CD4-positive, CD25-positive, alpha-beta regulatory T cell (primary cell): Measurements from ENCODE around the gene STRA8. TPM values are rescaled to one million over a fixed set of nuclear protein-coding genes. Genes with fewer than 3 reads are reported as not detected.

ENCODE experiments used
- ATAC-seq, 2 donors: fragments of 150-1000 bp; cut with Tn5 transposase; one replicate each; pipeline ENCODE4 v1.10.0; 2021; ENCODE audit warnings: low read depth in 2 of 2, moderate number of reproducible peaks in 2 of 2, moderate library complexity in 1 of 2
- DNase-seq, 3 donors: peaks; one replicate each; pipeline versions ENCODE4 v3.0.0 to v3.0.0-alpha.2; 2012 to 2022; ENCODE audit warnings: mixed read lengths in 1 of 3
- H3K27ac ChIP-seq: one replicate; pipeline ENCODE4 v1.7.0; 2013; ENCODE audit warnings: mild to moderate bottlenecking, low read length; ENCODE audit not compliant: insufficient read depth, poor library complexity, severe bottlenecking
- H3K27me3 ChIP-seq: one replicate; pipeline ENCODE4 v1.7.0; 2013; ENCODE audit warnings: low read length; ENCODE audit not compliant: control insufficient read depth, insufficient read depth
- H3K36me3 ChIP-seq: one replicate; pipeline ENCODE4 v1.7.0; 2013; ENCODE audit warnings: mild to moderate bottlenecking, low read length, moderate library complexity; ENCODE audit not compliant: control insufficient read depth, insufficient read depth
- H3K4me1 ChIP-seq: 2 replicates; pipeline ENCODE4 v1.7.0; 2013; ENCODE audit warnings: mild to moderate bottlenecking, low read length; ENCODE audit not compliant: insufficient read depth, control insufficient read depth, poor library complexity, severe bottlenecking
- H3K4me3 ChIP-seq: one replicate; pipeline ENCODE4 v1.7.0; 2013; ENCODE audit warnings: low read depth, mild to moderate bottlenecking, low read length, moderate library complexity
- H3K9me3 ChIP-seq, 2 experiments: 1 replicate in 1 of 2; 2 replicates in 1 of 2; pipeline ENCODE4 v1.7.0; 2013; ENCODE audit warnings: low read length in 2 of 2, mild to moderate bottlenecking in 1 of 2, moderate library complexity in 1 of 2; ENCODE audit not compliant: control insufficient read depth in 2 of 2
- H3K27ac Mint-ChIP-seq, 3 donors: one replicate each; pipeline ENCODE4 v1.8.0; 2020 to 2022; ENCODE audit warnings: mild to moderate bottlenecking in 3 of 3, mixed read lengths in 3 of 3, moderate library complexity in 2 of 3
- H3K27me3 Mint-ChIP-seq: one replicate; pipeline ENCODE4 v1.8.0; 2022; ENCODE audit warnings: mild to moderate bottlenecking, mixed read lengths
- H3K36me3 Mint-ChIP-seq: one replicate; pipeline ENCODE4 v1.8.0; 2020; ENCODE audit warnings: mixed read lengths
- H3K4me1 Mint-ChIP-seq, 4 donors: one replicate each; pipeline ENCODE4 v1.8.0; 2020 to 2022; ENCODE audit warnings: mixed read lengths in 4 of 4, mild to moderate bottlenecking in 1 of 4
- H3K4me3 Mint-ChIP-seq, 4 donors: one replicate each; pipeline ENCODE4 v1.8.0; 2020 to 2022; ENCODE audit warnings: mild to moderate bottlenecking in 4 of 4, mixed read lengths in 4 of 4, moderate library complexity in 3 of 4
- H3K9me3 Mint-ChIP-seq, 7 donors: one replicate each; pipeline ENCODE4 v1.8.0; 2020 to 2022; ENCODE audit warnings: mixed read lengths in 7 of 7, mild to moderate bottlenecking in 3 of 7, moderate library complexity in 2 of 7
- polyA plus RNA-seq, 4 donors: library from polyadenylated mRNA; unstranded; fragments of 300-500 nt; fragmentation: Illumina TruSeq; gene quantifications; one replicate each; pipeline ENCODE4 v1.2.3, GENCODE V29; 2021
- total RNA-seq: library from RNA; stranded (reverse); gene quantifications from one replicate; pipeline ENCODE4 v1.2.3, GENCODE V29; 2022

STRA8 gene, protein sequence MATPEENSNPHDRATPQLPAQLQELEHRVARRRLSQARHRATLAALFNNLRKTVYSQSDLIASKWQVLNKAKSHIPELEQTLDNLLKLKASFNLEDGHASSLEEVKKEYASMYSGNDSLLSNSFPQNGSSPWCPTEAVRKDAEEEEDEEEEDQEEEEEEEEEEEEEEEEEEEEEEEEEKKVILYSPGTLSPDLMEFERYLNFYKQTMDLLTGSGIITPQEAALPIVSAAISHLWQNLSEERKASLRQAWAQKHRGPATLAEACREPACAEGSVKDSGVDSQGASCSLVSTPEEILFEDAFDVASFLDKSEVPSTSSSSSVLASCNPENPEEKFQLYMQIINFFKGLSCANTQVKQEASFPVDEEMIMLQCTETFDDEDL
- total RNA-seq (not detected), polyA plus RNA-seq (not detected)

DNA sequence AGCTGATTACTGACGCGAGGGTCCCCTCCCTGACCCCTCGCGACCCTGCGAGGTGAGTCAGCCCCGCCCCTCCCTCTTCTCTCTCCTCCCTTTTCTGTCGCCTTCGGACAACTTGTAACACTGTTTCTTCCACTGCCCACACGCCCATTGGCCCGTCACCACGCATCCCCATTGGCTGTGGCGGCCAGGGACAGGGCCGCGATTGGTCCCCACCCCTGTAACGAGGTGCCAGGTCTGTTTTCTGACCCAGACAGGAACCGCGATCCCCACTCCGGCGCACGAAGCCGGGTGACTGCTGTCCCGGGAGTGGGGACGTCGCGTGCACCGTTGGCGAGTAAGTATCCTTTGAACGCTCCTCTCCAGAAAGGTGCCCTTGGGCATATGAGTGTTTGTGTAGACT, at the start of gene STRA8:
Gene STRA8 (plus strand): TSS at position 269 of the 400 bp plus-strand sequence. CDS start 6,687 bp downstream, outside the sequence.
- H3K27me3 Mint-ChIP-seq = peaks cover 18% of the 10 kb centered on the region
- H3K4me1 ChIP-seq = no peaks in the 10 kb centered on the region
- no peaks in the 10 kb centered on the region for H3K27me3 ChIP-seq
- no peak within 1 kb of the TSS for H3K4me3 Mint-ChIP-seq
- H3K9me3 ChIP-seq = no peaks in the 10 kb centered on the region
- H3K4me1 Mint-ChIP-seq = peaks cover 0 to 12% (median 2%) of the 10 kb centered on the region in 4 donors
- DNase-seq (no peak), ATAC-seq (no peak)
- H3K27ac ChIP-seq = no peak within 1 kb of the TSS
- H3K27ac Mint-ChIP-seq = no peak within 1 kb of the TSS
- H3K36me3 ChIP-seq = no peaks in the 10 kb centered on the region
- peaks cover 0 to 3% (median 0%) of the 10 kb centered on the region in 7 donors for H3K9me3 Mint-ChIP-seq
- H3K36me3 Mint-ChIP-seq = no peaks in the 10 kb centered on the region
- H3K4me3 ChIP-seq = no peak within 1 kb of the TSS

GRCh38 chr7:135184254-135184841, 49.3 kb upstream of the STRA8 start:
- no peak overlapping the region for H3K27ac Mint-ChIP-seq
- H3K4me3 Mint-ChIP-seq = no peak overlapping the region
- DNase-seq (no peak), ATAC-seq (no peak)
- H3K36me3 Mint-ChIP-seq = peaks cover 68% of the 10 kb centered on the region
- no peak overlapping the region for H3K4me3 ChIP-seq
- peaks cover 52% of the 10 kb centered on the region for H3K36me3 ChIP-seq
- no peaks in the 10 kb centered on the region for H3K4me1 ChIP-seq
- H3K9me3 ChIP-seq = peaks cover 23 to 39% of the 10 kb centered on the region in 2 experiments
- no peak overlapping the region for H3K27ac ChIP-seq
- H3K9me3 Mint-ChIP-seq = peaks cover 1 to 32% (median 7%) of the 10 kb centered on the region in 7 donors
- H3K27me3 Mint-ChIP-seq = no peaks in the 10 kb centered on the region
- no peaks in the 10 kb centered on the region for H3K4me1 Mint-ChIP-seq
- H3K27me3 ChIP-seq = no peaks in the 10 kb centered on the region

GRCh38 chr7:135185471-135186260, 48.0 kb upstream of the STRA8 start:
- Mint-ChIP-seq H3K27ac (peak overlapping the region in 1 of 3 donors; percentile 62), H3K4me1 (peaks cover 0 to 5% (median 2%) of the 10 kb centered on the region in 4 donors), H3K9me3 (peaks cover 0 to 24% (median 5%) of the 10 kb centered on the region in 7 donors), H3K36me3 (peaks cover 79% of the 10 kb centered on the region), H3K4me3 (no peak overlapping the region), H3K27me3 (no peaks in the 10 kb centered on the region)
- no peak for DNase-seq
- Histone ChIP-seq H3K27me3 (no peaks in the 10 kb centered on the region), H3K36me3 (peaks cover 59% of the 10 kb centered on the region), H3K4me3 (no peak overlapping the region), H3K4me1 (no peaks in the 10 kb centered on the region), H3K9me3 (peaks cover 15 to 26% of the 10 kb centered on the region in 2 experiments), H3K27ac (no peak overlapping the region)
- ATAC-seq = no peak

DNA sequence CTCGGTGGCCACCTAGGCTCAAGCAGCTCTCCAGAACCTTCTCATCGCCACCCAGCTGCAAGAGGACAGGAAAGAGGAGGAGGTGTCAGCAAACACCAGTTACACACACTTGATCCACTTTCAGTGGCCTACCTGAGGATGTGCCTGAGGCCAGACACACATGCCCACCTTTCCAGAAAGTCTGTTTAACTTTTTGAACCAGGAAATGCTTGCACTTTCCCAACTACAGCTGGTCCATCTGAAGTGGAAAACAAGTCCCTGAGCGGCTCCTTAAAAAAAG, 47.4 kb upstream of the STRA8 start:
- H3K27me3 Mint-ChIP-seq = no peaks in the 10 kb centered on the region
- ATAC-seq (no peak), DNase-seq (no peak)
- H3K9me3 Mint-ChIP-seq = peaks cover 0 to 19% (median 5%) of the 10 kb centered on the region in 7 donors
- H3K36me3 ChIP-seq = peaks cover 59% of the 10 kb centered on the region
- H3K36me3 Mint-ChIP-seq = peaks cover 82% of the 10 kb centered on the region
- peaks cover 10 to 21% of the 10 kb centered on the region in 2 experiments for H3K9me3 ChIP-seq
- H3K4me1 ChIP-seq = no peaks in the 10 kb centered on the region
- H3K4me3 Mint-ChIP-seq = no peak overlapping the region
- no peak overlapping the region for H3K4me3 ChIP-seq
- no peaks in the 10 kb centered on the region for H3K27me3 ChIP-seq
- H3K27ac ChIP-seq = no peak overlapping the region
- peak overlapping the region in 1 of 3 donors; percentile 62 for H3K27ac Mint-ChIP-seq
- H3K4me1 Mint-ChIP-seq = peaks cover 0 to 6% (median 4%) of the 10 kb centered on the region in 4 donors

- Histone ChIP-seq H3K27me3 (no peaks in the 10 kb centered on the region), H3K4me3 (no peak overlapping the region), H3K36me3 (peaks cover 59% of the 10 kb centered on the region), H3K4me1 (no peaks in the 10 kb centered on the region), H3K27ac (no peak overlapping the region), H3K9me3 (peaks cover 3 to 14% of the 10 kb centered on the region in 2 experiments)
- DNase-seq = no peak
- Mint-ChIP-seq H3K9me3 (peaks cover 0 to 13% (median 3%) of the 10 kb centered on the region in 7 donors), H3K36me3 (peaks cover 81% of the 10 kb centered on the region), H3K27me3 (no peaks in the 10 kb centered on the region), H3K4me1 (peaks cover 0 to 10% (median 4%) of the 10 kb centered on the region in 4 donors), H3K27ac (peak overlapping the region in 1 of 3 donors; percentile 53), H3K4me3 (no peak overlapping the region)
- peak in 1 of 2 donors; percentile 37 for ATAC-seq
These were observed 46.8 kb upstream of the STRA8 start for GRCh38 chr7:135186841-135187253.

GRCh38 chr7:135188298-135188984, 45.2 kb upstream of the STRA8 start:
- no peaks in the 10 kb centered on the region for H3K4me1 ChIP-seq
- H3K27ac ChIP-seq = no peak overlapping the region
- Mint-ChIP-seq H3K4me3 (no peak overlapping the region), H3K36me3 (peaks cover 81% of the 10 kb centered on the region), H3K27me3 (no peaks in the 10 kb centered on the region), H3K9me3 (peaks cover 0 to 3% (median 0%) of the 10 kb centered on the region in 7 donors), H3K27ac (no peak overlapping the region), H3K4me1 (peaks cover 0 to 11% (median 4%) of the 10 kb centered on the region in 4 donors)
- H3K4me3 ChIP-seq = no peak overlapping the region
- DNase-seq (no peak), ATAC-seq (no peak)
- peaks cover 0 to 4% of the 10 kb centered on the region in 2 experiments for H3K9me3 ChIP-seq
- peaks cover 54% of the 10 kb centered on the region for H3K36me3 ChIP-seq
- no peaks in the 10 kb centered on the region for H3K27me3 ChIP-seq

DNA sequence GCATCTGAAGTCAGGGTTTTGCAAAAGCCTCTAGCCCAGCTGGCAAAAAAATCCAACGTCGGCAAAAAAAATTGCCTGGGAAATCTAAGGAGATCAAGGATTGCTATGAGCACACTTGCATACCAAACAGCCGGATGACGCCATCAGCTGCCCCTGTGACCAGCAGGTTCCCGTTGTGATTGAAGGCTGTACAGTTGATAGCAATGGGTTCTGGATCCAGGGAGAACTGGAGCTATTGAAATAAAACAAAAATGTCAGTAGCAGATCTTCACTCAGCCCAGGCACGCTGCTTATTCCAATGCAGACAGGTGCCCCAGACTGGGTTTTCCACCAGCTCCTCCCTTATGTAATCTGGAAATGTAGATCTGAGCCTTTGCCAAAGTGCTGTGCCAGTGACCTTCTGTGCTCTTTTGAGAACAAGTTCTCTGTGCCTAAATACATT, 44.4 kb upstream of the STRA8 start:
- no peak overlapping the region for H3K27ac ChIP-seq
- peaks cover 81% of the 10 kb centered on the region for H3K36me3 Mint-ChIP-seq
- H3K27me3 Mint-ChIP-seq = no peaks in the 10 kb centered on the region

More for the DNA sequence above, 44.4 kb upstream of the STRA8 start:
- Histone ChIP-seq H3K4me3 (no peak overlapping the region), H3K4me1 (no peaks in the 10 kb centered on the region), H3K36me3 (peaks cover 52% of the 10 kb centered on the region), H3K27me3 (no peaks in the 10 kb centered on the region), H3K9me3 (peaks cover 0 to 1% of the 10 kb centered on the region in 2 experiments)
- Mint-ChIP-seq H3K4me3 (no peak overlapping the region), H3K9me3 (peaks cover 0 to 1% (median 0%) of the 10 kb centered on the region in 7 donors), H3K27ac (no peak overlapping the region), H3K4me1 (peaks cover 0 to 11% (median 6%) of the 10 kb centered on the region in 4 donors)
- DNase-seq = no peak
- ATAC-seq = no peak
